ENCODE results near the gene AGBL4.

GRCh38 chr1:48728584-48728983 is 1295.2 kb downstream of the AGBL4 start:
- TF ChIP-seq EGR1 (IDR thresholded peaks at IDR 0.05; ENCODE audit: low read depth) (no peak), RAD21 (IDR thresholded peaks at IDR 0.05; ENCODE audit: low read depth) (no peak), POLR2A (IDR thresholded peaks at IDR 0.05; ENCODE audit: borderline replicate concordance, extremely low read depth, insufficient read depth, insufficient read length) (no peak), POLR2AphosphoS5 (IDR thresholded peaks at IDR 0.05; ENCODE audit: low read depth, low read length) (no peak), FOSL1 (IDR thresholded peaks at IDR 0.05; ENCODE audit: low read depth) (no peak)
- TF ChIP-seq, protein P1, sequence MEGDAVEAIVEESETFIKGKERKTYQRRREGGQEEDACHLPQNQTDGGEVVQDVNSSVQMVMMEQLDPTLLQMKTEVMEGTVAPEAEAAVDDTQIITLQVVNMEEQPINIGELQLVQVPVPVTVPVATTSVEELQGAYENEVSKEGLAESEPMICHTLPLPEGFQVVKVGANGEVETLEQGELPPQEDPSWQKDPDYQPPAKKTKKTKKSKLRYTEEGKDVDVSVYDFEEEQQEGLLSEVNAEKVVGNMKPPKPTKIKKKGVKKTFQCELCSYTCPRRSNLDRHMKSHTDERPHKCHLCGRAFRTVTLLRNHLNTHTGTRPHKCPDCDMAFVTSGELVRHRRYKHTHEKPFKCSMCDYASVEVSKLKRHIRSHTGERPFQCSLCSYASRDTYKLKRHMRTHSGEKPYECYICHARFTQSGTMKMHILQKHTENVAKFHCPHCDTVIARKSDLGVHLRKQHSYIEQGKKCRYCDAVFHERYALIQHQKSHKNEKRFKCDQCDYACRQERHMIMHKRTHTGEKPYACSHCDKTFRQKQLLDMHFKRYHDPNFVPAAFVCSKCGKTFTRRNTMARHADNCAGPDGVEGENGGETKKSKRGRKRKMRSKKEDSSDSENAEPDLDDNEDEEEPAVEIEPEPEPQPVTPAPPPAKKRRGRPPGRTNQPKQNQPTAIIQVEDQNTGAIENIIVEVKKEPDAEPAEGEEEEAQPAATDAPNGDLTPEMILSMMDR (IDR thresholded peaks at IDR 0.05 in 2 of 3, conservative IDR thresholded peaks at IDR 0.05 in 1 of 3; ENCODE audit: borderline replicate concordance in 1 of 3, insufficient read depth in 1 of 3, low read depth in 2 of 3, low read length in 2 of 3): no peak

Data from HCT116 (cell line).